HG03378 (cell line): ENCODE results near the gene MT1M.
"Not testable (repeated sequence)": the region's sequence is repeated elsewhere in the genome, so short reads cannot be mapped to it uniquely, and the experiment has no call there.

ENCODE experiments used
- ATAC-seq: cut with Tn5 transposase; IDR thresholded peaks from one replicate; pipeline ENCODE4 v1.9.1; 2021; ENCODE audit warnings: mild to moderate bottlenecking, moderate library complexity; ENCODE audit not compliant: unreplicated experiment

MT1M gene

DNA sequence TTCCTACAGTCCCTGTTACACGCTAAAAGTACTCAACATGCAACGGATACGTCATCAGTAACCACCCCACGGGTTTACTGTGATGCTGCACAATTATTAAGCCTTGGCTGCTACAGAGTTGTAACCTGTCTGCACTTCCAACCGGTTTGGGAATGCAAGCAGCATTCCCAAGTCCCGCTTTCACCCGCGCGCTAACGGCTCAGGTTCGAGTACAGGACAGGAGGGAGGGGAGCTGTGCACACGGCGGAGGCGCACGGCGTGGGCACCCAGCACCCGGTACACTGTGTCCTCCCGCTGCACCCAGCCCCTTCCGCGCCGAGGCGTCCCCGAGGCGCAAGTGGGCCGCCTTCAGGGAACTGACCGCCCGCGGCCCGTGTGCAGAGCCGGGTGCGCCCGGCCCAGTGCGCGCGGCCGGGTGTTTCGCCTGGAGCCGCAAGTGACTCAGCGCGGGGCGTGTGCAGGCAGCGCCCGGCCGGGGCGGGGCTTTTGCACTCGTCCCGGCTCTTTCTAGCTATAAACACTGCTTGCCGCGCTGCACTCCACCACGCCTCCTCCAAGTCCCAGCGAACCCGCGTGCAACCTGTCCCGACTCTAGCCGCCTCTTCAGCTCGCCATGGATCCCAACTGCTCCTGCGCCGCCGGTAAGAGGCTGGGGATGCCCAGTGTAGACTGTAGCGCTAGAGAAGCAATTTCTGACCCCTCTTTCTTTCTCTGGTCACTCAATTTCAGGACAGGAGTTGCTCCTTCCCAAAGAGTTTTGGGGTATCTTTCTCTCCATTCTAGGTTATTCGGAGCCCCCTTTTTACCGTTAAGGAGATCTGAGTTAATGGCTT is 24.2 kb upstream of the MT1M start, which contains the start of gene MT2A:
Gene MT2A (plus strand): TSS at position 542 of the 833 bp plus-strand sequence. CDS start 72 bp downstream, at position 614.
- peak; percentile 72 for ATAC-seq

DNA sequence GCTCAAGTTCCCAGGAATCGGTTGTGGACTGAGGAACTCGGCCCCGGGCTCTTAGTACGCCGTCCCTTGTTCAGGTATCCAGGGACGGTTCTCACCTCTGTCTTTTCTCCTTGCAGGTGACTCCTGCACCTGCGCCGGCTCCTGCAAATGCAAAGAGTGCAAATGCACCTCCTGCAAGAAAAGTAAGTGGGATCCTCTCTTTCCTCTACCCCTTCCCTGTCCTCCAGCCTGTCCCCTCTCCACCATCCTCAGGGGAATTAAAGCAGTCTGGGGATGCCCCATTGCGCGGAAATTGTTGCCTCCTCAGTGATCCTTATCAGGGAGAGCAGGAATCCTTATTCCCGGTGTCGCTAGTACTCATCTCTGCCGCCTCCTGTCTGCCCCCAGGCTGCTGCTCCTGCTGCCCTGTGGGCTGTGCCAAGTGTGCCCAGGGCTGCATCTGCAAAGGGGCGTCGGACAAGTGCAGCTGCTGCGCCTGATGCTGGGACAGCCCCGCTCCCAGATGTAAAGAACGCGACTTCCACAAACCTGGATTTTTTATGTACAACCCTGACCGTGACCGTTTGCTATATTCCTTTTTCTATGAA is 23.5 kb upstream of the MT1M start:
- ATAC-seq: no peak

DNA sequence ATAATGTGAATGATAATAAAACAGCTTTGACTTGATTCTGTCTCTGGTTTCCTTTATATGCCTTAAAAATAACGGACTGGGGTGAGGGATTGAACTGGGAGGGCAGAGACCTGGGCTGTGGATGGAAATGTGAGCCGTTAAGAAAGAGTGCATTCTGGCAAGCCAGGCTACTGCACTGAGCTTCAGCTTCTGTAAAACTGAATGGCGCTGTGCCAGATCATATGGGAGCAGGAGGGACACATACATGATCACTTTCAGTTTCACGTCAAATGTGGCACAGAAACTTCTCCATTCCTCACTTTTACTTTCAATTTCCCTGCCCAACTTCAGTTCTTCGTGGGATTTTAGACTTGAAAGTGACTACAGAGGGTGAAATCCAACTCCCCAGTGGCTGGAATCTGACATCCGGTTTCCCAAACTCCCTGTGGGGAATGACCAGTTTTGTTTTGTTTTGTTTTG is 23.0 kb upstream of the MT1M start:
- peak; percentile 48 for ATAC-seq

DNA sequence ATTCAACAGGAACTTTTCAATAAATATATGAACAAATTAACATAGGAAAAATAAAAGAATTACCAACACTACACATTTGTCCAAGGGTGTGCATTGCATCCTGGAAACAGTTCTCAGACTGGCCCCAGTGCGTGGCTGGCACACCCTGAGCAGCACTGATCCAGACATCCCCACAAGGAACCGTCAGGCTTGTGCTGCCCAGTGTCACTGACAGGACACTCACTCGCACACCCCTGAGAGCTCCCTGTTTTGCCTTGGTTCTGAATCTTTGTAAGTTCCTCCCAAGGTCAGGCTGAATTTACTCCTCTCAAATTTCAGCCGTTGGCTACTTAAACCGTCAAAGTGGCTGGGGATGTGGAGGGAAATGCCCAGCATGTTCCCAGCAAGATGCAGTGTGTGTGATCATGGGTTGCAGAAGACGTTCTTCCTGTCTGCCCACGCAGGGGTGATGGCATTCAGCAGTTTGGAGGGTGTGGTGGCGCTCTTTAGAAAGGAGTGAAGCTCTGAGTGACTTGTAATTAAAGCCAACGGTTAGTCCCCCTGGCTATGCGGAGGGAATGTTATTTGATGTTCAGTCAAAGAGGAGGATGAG is 22.3 kb upstream of the MT1M start:
- no peak for ATAC-seq

DNA sequence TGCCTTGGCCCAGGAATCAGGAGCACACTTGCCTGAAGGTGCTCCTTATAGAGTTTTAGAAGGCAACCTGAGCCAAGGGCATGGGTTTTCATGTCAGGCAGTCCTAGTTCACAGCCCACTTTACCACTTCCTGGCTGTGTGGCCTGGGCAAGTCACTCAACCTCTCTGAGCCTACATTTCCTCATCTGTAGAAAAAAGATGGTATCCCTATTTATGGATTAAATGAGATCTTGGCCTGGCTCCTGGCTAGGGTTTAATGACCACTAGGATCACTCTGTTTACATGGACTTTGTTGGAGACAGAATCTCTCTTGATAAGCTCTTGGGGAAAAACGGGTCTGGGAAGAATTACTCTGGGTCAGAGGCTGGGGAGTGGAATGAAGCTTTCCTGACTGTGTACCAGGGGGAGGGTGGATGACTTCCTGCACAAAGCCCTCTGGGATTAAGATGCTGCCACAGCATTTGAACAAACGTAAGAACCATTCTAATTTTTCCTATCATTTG is 21.8 kb upstream of the MT1M start:
- no peak for ATAC-seq

DNA sequence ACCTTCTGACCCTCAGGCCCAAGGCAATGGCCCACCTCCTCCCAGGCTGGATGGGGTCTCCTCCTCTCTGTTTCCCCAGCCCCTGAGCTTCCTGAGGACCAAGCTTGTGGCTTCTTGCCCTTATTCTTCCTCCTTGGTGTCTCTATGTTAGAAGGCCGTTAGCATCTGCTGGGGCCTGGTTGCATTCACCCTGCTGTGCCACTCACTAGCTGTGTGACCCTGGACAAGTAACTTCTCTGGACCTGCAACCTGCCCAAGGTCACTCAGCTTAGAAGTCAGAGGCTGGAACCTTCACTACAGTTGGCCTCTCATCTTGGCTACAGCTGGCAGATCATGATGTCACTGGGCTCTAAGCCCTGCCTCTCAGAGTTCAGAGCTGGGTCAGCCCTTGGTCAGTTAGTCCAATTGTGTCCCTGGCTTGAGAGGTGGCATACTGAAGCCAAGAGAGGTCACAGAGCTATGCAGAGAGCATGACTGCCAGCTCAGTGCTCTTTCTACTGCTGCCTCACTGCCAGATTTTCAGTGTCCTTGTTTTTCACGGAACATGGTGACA is 21.1 kb upstream of the MT1M start:
- no peak for ATAC-seq

DNA sequence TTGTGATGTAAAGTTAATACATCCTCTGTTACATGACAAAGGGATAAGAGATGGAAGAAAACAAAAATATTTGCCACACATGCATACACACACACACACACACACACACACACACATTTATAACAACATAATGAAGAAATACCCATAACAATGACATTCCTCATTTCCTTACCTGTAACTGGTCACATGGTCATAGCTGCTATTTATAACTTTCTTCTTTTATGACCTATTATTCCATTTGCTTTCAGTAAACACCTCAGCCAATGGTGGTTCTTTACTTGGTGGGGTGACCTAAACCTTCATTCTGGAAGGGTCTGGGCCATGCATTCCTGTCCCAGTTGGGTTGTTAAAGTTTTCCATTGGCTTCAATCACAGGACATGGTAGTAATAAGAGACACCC is 18.8 kb upstream of the MT1M start:
- ATAC-seq: no peak

DNA sequence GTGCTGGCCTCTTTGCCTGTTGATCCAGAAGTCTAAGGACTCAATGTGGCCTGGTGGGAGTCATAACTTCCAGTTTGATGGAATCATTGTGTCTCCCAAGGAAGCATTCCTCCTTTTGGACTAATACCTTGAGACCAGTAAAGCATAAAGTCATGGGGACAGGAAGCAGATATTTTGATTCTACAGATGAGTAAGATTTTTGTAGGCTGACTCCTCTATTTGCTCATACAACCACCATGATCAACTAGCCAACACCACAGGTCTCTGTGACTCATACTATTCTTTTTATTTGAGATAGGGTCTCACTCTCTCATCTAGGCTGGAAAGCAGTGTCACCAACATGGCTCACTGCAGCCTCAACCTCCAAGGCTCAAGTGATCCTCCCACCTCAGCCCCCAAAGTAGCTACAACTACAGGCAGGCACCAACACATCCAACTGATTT is 17.9 kb upstream of the MT1M start:
- ATAC-seq: no peak

DNA sequence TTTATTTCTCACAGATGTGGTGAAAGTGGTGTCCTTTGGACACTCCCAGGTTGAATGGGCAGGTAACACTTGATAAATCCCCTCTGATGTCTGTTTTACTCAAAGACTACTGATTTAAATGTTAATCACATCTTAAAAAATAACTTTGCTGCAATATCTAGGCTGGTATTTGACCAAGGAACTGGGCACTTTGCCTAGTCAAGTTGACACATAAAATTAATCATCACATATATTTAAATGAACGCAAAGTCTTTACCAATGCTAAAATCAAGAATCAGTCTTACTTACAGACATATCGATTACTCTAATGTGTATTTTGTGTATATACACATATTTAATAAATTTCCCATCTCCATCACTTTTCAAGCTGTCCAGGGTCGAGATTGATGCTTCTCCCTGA is 17.1 kb upstream of the MT1M start:
- ATAC-seq: no peak

DNA sequence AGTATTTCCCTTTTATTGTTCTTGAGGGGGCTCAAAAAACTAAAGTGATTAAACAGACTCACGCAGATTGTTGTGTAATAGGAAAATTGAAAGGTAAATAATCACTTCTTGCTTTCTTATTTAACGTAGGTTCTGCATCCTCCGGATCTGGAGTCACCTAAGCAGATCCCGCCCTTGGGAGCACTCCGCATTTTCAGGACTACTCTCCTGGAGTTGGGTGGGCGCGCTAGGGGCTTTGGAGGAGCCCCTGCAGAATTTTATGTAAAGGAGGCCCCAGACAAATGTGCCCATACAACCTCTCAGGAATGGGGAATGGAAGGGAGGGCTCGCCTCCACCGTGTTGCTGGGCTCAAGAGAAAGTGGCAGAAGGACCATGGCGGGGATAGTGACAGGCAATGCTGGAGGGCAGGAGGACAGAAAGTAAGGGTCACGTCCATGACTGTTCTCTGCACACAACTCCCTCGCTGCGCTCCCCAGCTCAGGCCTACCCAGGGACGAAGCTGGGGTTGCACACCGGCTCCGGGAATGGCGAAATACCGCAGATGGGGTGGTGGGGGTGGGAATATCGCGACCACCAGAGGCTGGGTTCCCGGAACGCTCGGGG is 15.7 kb upstream of the MT1M start:
- ATAC-seq: no peak

DNA sequence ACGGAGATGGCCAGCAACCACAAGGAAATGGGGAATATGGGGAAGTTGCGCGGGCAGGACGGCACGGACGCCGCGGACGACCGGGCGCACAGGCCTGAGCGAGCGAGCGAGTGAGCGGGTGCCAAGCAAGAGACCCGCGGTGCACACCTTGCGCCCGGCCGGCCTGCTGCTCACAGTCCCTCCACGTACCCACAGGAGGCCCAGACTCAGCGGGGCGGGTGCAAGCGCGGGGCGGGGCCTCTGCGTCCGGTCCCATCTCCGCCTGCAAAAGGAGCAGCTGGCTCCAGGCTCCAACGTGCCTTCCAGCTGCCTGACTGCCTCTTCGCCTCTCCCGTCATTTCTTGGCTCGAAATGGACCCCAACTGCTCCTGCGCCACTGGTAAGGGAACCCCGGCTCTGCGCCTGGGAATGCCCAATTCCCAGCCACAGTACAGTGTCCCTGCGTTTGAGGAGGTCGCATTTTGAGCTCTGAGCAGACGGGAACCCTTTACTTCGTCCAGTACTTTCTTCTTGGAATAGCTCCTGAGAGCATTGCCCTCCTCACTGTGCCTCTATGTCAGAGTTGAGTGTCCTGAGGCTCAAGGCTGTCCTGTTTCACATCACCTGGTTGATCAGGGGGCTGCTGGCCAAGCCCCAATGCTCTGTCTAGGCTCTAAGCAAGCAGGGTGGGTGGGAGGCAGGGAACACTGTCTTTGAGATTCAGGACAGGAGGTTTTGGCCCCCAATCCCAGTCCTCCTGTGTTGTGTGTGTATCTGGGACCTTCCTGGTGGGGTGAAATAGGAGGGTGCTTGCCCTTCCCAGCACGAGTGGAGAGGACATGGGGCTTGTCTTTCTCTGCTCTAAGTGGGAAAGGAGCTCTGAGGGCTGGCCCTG is 15.0 kb upstream of the MT1M start:
- ATAC-seq: no peak

DNA sequence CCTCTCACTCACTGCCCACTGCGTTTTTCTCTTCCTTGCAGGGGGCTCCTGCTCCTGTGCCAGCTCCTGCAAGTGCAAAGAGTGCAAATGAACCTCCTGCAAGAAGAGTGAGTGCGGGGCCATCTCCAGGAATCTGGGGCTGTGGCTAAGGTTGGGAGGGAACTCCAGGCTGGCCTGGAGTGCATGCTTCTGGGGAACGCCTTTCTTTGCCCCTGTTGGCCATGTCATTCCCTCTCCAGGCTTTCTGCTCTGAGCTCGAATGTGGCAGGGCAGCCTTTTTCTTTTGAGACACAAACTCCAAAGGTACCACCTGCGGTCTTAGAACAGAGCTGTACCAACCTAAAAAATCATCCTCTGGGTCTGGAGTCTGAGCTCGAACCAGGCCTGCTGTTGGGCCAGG is 14.3 kb upstream of the MT1M start:
- no peak for ATAC-seq

DNA sequence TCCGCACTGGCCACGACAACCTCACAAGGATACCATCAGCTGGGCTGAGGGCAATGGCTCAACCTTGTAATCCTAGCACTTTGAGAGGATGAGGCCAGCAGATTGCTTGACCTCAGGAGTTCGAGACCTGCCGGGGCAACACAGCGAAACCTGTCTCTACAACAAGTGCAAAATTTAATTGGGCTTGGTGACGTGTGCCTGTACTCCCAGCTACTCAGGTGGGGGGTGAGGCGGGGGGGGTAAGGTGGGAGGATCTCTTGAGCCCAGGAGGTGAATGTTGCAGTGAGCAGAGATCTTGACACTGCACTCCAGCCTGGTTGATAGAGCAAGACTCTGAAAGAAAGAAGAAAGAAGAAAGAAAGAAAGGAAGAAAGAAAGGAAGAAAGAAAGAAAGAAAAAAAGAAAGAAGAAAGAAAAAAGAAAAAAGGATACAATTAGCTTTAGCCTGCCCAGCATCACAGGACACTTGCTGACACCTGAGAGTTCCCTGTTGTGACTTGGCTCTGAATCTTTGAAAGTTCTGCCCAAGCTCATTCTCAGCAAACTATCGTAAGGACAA is 12.0 kb upstream of the MT1M start:
- no peak for ATAC-seq

DNA sequence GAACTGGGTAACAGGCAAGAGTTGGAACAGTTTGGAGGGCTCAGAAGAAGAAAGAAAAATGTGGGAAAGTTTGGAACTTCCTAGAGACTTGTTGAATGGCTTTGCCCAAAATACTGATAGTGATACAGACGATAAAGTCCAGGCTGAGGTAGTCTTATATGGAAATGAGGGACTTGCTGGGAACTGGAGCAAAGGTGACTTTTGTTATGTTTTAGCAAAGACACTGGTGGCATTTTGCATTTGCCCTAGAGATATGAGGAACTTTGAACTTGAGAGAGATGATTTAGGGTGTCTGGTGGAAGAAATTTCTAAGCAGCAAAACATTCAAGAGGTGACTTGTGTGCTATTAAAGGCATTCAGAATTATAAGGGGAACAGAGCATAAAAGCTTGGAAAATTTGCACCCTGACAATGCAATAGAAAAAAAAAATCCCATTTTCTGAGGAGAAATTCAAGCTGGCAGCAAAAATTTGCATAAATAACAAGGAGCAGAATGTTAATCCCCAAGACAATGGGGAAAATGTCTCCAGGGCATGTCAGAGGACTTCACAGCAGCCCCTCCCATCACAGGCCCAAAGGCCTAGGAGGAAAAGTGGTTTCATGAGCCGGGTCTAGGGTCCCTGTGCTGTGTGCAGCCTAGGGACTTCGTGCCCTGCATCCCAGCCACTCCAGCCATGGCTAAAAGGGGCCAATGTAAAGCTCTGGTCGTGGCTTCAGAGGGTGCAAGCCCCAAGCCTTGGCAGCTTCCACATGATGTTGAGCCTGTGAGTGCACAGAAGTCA is 10.6 kb upstream of the MT1M start:
- not testable (repeated sequence) for ATAC-seq

DNA sequence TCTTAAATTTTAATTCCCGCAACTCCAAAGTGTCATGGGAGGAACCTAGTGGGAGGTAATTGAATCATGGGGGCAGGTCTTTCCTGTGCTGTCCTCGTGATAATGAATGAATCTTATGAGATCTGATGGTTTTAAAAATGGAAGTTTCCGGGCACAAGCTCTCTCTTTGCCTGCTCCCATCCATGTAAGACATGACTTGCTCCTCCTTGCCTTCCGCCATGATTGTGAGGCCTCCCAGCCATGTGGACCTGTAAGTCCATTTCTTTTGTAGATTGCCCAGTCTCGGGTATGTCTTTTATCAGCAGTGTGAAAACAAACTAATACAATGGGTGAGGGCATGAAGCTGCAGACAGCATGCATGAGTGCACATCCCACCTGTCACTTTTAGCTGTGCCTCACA is 9.3 kb upstream of the MT1M start:
- ATAC-seq: not testable (repeated sequence)

DNA sequence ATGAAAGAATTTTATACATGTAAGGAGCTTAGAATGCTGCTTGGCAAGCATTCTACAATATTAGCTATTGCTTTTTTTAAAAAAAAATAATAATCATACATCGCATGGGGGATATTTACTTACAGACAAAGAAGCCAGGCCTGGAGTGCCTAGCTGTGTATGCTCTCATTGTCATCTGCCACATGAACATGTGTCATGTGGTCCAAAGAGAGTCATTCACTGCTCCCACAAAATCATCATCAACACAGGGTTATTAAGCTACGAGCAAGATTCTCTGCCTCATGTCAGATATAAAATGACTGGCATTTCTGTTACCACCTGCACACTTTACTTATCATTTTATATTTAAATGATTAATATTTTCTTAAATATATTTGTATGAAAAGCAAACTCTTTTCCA is 8.8 kb upstream of the MT1M start:
- no peak for ATAC-seq

DNA sequence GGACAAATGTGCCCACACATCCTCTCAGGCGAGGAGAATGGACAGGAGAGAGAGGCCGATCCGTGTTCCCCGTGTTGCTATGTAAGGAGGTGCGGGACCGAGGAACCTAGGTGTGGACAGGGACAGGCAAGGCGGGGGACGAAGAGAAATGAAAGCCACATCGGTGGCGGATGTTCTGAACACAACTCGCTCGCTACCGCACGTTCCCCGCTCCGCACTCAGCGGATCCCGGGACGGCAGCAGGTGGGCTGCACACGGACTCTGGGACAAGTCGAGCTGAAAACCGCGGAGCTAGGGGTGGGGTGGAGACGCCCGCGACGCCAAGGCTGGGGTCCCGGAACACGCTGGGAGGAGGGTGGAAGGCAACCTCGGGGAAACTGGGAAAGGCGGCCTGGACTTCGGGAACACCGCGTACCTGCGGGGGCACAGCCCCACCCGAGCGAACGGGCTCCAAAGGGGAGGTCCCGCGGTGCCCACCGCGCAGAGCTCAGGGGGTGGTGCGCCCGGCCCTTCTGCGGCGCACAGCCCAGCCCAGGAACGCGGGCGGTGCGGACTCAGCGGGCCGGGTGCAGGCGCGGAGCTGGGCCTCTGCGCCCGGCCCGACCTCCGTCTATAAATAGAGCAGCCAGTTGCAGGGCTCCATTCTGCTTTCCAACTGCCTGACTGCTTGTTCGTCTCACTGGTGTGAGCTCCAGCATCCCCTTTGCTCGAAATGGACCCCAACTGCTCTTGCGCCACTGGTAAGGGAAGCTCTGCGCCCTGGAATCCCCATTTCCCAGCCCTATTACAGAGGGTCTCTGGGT is 7.1 kb upstream of the MT1M start, which contains the start of gene MT1E:
Gene MT1E (plus strand): TSS at position 642 of the 803 bp plus-strand sequence. CDS start 71 bp downstream, at position 713.
- ATAC-seq: no peak
